Activated CD8-positive, alpha-beta memory T cell treated with anti-CD3 and anti-CD28 coated beads for 1 hour (primary cell): ENCODE data around the gene KCNJ9.
"Not testable (repeated sequence)": the region's sequence is repeated elsewhere in the genome, so short reads cannot be mapped to it uniquely, and the experiment has no call there.

Experiments used
- DNase-seq, 2 donors: peaks; one replicate each; pipeline ENCODE4 v3.0.0-alpha.2; 2020; ENCODE audit warnings: low read depth in 1 of 2; ENCODE audit errors: extremely low read depth in 1 of 2

KCNJ9 gene

GRCh38 chr1:160123726-160124125, 42.4 kb downstream of the KCNJ9 start:
- DNase-seq, result no peak

GRCh38 chr1:160124705-160125478, 43.6 kb downstream of the KCNJ9 start:
- no peak for DNase-seq

DNA sequence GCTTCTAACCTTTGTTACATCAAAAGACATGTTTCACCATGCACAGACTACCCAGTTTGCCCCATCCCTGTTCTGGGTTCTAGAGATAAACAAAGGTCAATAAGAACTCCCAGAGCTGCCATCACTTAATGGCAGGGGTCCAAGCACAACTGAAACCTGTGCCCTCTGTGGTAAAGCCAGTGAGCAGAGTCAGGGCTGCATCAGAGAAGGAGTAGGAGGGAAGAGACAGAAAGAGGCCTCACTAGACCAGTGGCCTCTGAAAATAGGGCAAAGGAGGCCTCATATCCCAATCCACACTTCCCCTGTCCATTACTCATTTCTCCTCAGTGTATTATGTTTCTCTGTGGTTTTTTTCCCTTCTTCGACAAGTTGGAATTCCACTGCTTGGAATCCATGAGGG, 44.4 kb downstream of the KCNJ9 start:
- no peak for DNase-seq

GRCh38 chr1:160126342-160126741, 45.0 kb downstream of the KCNJ9 start:
- not testable (repeated sequence) for DNase-seq

DNA sequence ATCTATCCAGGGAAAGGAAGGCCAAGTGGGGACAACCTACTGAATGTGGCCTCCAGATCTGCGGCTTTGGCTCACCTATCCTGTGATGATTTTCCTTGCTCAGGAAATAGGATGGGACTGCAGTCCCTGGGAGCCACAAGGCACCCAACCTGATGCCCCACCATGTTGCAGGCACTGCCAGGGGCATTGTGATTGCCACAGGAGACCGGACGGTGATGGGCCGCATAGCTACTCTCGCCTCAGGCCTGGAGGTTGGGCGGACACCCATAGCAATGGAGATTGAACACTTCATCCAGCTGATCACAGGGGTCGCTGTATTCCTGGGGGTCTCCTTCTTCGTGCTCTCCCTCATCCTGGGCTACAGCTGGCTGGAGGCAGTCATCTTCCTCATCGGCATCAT, 46.0 kb downstream of the KCNJ9 start:
- DNase-seq, result no peak

DNA sequence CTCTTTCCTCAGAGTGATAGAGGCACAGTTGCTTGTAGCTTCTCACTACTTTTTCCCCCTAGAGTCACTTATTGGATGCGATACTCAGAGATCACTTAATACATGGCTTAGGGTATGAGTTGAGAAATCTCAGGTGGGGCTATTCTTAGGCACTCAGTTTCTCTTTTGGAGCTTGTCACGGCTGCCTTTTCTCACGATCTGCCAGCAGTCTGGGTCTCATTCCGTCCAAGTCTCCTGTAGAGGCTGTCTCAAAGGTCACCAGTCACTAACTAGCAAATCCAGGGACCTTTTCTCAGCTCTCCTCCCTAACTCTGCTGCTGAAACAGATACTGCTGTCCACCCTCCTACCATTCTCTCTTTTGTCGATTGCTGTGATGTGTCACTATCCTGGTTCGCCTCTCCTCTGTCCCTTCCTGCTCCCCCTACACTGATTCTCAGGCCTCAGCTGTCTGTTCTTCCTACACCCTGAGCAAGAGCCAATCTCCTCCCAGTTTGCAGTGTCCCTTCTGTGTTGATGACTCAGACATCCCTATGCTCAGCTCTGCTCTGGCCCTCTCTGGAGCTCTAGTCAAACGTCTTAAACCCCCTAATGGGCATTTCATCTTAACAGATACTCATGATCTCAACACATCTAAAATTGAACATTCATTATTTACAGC, 46.7 kb downstream of the KCNJ9 start:
- no peak for DNase-seq

- DNase-seq, result no peak
These were observed 47.3 kb downstream of the KCNJ9 start for GRCh38 chr1:160128636-160129035.

DNA sequence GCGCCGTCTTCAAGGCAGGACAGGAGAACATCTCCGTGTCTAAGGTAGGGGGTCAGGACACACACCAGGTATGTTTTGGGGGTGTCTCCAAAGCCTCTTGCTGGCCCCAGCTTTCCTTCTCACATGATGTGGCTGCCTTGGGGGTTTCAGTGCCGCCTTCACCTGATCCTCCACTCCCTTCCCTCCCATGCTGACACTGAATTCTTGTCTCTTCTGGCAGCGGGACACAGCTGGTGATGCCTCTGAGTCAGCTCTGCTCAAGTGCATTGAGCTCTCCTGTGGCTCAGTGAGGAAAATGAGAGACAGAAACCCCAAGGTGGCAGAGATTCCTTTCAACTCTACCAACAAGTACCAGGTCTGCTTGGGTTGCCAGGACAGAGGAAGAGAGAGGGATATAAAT, 47.7 kb downstream of the KCNJ9 start:
- DNase-seq, result no peak

- DNase-seq, result no peak
These were observed 48.2 kb downstream of the KCNJ9 start for GRCh38 chr1:160129558-160129957.

DNA sequence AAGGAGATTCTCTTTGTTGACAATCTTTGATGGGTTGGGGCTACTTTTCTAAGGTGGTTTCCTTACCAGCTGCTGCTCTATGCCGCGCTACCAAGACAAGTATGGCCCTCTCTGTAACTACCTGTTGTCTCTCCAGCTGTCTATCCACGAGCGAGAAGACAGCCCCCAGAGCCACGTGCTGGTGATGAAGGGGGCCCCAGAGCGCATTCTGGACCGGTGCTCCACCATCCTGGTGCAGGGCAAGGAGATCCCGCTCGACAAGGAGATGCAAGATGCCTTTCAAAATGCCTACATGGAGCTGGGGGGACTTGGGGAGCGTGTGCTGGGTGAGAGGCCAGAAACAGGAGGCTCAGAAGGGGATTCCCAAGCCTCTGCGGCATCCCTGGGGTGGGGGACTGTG, 48.6 kb downstream of the KCNJ9 start:
- no peak for DNase-seq

- DNase-seq, result no peak
These were observed 49.1 kb downstream of the KCNJ9 start for GRCh38 chr1:160130486-160130885.

- DNase-seq, result no peak
These were observed 49.6 kb downstream of the KCNJ9 start for GRCh38 chr1:160130939-160131338.

DNA sequence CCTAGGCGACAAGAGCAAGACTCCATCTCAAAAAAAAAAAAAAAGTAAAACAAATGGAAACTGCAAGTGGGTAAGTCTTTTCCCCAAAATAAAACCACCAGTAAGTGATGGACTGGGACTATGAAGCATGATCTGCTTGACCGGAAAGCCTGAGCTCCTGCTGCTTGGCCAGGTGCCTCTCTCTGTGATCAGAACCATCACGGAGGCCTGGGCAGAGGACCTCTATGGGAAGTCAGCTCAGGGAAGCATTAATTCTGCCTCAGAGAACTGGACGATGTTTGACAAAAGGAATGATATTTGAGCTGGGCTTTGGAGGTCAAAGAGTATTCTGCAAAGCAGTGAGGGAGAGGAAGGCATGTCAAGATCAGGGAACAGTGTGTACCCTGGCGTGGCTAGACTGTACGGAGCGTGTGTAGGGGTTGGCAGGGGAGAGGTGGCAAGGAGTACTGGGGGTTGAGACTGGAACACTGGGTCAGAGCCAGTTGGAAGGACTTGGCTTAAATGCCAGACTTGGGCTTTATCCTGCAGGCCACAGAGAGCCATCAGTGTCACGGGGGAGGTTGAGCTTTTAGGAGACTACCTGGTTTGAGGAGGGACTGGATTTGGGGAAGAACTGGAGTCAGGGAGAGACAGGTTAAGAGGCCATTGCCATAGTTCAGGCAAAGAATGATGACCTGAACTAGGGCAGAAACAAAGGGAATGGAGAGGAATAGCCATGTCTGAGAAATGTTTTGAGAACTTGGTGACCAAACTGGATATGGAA, 50.6 kb downstream of the KCNJ9 start:
- DNase-seq, result no peak

- no peak for DNase-seq
These were observed 52.8 kb downstream of the KCNJ9 start for GRCh38 chr1:160133990-160134770.

DNA sequence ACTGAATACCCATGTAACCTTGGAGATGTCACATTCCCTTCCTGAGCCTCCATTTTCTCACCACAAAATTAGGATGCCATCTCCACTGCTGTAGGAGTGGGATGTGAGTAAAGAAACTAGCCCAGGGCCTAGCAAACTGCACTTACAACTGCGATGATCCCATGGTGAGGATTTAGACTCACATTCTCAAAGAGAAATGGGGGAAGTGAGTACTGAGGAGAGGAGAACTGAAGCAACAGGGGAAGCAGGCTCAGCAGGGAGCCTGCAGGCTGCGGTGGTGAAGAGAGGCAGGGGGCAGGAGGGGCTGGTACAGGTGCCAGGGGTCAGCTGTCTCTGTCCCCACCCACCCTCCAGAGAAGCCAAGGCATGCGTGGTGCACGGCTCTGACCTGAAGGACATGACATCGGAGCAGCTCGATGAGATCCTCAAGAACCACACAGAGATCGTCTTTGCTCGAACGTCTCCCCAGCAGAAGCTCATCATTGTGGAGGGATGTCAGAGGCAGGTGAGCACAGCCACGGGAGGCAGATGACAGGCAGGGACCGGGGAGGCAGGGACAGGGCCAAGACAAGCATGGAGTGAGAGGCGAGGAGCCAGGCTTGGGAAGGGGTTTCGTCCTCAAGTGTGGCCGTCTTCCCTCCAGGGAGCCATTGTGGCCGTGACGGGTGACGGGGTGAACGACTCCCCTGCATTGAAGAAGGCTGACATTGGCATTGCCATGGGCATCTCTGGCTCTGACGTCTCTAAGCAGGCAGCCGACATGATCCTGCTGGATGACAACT, 53.6 kb downstream of the KCNJ9 start:
- no peak for DNase-seq

DNA sequence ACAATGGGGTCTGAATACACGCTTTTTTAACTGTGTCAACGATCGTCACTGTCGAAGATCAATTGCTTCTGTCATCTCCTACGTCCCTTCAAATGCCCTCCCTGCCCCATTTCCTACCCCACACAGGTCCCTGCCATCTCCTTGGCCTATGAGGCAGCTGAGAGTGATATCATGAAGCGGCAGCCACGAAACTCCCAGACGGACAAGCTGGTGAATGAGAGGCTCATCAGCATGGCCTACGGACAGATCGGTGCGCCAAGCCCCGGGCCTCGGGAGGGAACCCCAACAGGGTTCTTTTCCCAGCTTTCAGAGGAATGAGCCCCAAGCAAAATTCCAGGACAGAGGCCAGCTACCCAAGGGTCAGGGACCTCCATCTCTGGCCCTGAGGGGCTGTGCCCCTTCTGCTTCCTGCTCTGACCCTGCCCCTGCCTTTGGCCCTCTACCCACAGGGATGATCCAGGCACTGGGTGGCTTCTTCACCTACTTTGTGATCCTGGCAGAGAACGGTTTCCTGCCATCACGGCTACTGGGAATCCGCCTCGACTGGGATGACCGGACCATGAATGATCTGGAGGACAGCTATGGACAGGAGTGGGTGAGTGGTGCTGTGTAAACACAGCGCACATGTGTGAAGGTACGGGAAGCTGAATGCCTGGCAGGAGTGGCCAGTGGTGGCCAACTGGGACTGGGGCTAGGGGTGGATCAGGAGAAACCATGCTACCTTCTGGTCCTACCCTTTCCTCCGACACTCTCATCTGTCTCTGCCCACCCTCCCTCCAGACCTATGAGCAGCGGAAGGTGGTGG, 55.0 kb downstream of the KCNJ9 start:
- no peak for DNase-seq

DNA sequence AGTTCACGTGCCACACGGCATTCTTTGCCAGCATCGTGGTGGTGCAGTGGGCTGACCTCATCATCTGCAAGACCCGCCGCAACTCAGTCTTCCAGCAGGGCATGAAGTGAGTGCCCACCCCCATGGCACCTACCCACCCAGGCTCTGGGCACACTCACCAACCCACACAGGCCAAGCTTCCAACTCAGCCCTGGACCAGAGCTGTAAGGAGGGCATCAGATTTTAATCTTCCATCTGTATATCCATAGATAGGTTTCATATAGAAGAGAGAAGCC, 55.5 kb downstream of the KCNJ9 start:
- no peak for DNase-seq

- no peak for DNase-seq
These were observed 56.0 kb downstream of the KCNJ9 start for GRCh38 chr1:160137216-160137862.

DNA sequence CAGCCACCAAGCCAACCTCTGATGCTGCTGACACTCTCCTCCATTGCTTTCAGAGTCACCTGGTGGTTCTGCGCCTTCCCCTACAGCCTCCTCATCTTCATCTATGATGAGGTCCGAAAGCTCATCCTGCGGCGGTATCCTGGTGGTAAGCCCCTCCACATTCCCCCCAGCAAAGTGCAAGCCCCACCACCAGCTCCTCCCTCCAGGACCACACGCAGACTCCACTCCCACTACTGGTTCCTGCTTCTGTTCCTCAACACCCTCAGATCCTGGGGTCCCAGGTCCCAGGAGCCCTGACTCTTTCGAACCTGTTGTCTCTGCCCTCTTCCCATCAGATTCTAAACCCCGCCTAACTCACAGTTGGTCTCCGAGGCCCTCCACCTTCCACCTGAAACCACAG, 58.5 kb downstream of the KCNJ9 start:
- no peak for DNase-seq
